Pulmonary artery endothelial cell (primary cell): ENCODE data around the gene NADK. TPM values are rescaled to one million over a fixed set of nuclear protein-coding genes. Genes with fewer than 3 reads are reported as not detected.
"Not testable (repeated sequence)": the region's sequence is repeated elsewhere in the genome, so short reads cannot be mapped to it uniquely, and the experiment has no call there.

ENCODE experiments used
- DNase-seq: peaks from one replicate; pipeline ENCODE4 v3.0.0-alpha.2; 2011; ENCODE audit warnings: low read depth, low spot score
- total RNA-seq: library from RNA; depleted of rRNA; stranded (reverse); fragments of >200 nt; gene quantifications from 2 replicates; pipeline ENCODE4 v1.2.3, GENCODE V29; 2014

NADK gene
- total RNA-seq, 1 donor from 2014 or later: 47.3 TPM

DNA sequence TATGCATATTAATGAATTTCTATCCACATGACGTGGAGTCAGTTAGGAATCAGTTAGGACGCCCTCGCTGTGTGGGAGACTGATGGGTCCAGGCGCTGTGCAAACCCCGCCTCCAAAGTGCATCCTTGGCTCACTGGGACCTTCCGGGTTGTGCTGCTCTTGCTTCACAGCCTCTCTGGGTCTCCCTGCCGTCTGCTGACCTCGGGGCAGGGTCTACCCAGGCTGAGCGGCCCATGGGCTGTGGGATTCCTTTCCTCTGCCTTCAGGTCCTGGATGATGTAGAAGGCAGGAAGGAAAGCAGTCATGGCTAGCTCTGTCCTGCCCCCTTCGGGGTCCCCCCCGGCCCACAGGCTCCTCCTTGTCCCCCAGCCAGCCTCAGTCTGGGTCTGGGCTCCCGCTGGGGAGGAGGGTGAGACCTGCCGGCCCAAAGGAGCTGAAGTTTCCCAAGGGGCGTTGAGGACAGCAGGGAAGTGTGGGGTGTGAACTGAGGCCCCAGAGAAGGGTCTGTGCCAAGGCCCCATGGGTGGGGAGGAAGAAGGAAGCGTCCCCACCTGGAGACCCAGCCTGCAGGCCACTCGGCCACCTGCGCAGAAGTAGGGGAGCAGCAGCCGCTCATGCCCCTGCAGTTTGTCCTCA, 29.5 kb downstream of the NADK start:
- DNase-seq: no peak

DNA sequence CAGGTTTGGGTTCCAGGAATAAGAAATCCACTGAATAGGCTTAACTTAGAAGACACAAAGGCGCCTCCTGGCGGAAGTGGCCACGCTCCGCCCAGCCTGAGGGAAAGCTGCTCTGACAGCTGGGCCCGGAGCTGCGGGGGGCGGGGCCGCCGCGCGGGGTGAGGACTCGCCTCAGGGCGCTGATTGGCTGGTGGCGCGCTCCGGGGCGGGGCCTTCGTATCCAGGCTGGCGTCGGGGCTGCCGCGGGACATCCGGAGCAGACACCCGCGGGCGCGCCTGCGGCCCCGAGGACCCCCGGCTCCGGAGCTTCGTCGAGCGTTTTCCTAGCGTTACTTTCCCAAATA, 31.7 kb downstream of the NADK start:
- not testable (repeated sequence) for DNase-seq

DNA sequence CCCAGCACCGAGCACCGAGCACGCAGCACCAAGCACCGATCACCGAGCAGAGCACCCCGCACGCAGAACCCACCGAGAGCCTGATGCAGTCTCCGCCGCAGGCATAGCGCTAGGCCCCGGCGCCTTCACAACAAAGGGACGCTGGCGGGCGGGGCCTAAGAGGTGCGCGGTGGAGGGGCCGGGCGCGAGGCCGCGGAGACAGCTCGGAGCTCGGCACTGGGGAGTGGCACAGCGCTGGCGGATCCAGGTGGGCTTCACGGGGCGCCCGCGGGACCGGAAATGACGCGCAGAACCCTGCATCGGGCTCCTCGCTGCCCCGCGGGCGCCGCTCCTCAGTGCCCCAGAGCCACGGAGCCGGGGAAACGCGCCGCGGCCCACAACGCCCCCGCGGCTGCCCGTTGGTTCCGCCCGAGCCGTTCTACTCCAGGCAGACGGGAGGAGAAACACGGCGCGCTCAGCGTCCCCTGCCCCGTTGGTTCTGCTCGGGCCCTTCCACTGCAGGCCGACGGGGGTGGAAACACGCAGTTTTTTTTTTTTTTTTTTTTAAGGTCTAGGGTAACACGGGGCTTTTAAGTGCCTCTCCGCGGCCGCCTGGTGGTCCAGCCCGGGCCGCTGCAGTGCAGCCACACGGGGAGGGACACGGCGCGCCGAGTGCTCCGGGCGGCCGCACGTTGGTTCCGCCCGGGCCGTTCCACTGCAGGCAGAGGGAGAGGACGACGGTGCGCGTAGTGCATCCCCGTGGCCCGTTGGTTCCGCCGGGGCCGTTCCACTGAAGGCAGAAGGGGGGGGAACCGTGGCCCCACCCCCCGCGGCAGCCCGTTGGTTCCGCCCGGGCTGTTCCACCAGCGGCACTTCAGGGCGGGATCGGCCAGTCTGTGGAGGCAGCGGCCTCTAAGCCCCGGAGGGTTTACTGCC, 32.4 kb downstream of the NADK start:
- DNase-seq: peak; percentile 27

DNA sequence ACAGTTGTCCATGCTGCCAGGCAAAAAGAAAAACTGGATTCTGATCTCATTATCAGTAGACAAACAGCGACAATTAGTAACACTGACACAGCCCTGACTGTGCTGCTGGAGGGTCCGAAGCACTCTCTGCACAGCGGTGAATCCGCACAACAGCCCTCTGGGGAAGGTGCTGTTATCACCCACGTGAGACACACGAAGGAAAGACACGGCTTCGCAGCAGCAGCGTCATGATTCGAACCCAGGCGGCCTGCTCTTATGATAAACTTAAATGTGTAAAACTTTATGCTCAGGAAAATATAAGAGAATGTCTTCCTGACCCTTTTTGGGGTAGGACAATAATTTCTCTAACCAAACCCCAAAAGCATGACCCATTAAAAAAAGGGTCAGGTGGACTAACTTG, 35.7 kb downstream of the NADK start:
- not testable (repeated sequence) for DNase-seq

DNA sequence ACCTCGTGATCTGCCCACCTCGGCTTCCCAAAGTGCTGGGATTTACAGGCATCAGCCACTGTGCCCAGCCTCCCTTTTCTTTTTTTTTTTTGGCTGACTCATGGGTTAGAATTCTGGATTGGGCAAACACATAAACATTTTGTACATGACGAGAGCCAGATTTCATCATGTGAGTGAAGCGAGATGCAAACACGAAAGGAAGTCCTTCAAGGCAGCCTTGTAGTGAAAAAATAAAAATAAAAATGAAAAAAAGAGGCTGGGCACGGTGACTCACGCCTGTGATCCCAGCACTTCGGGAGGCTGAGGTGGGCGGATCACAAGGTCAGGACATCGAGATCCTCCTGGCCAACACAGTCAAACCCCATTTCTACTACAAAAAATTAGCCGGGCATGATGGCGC, 37.3 kb downstream of the NADK start:
- DNase-seq: peak; percentile 35

DNA sequence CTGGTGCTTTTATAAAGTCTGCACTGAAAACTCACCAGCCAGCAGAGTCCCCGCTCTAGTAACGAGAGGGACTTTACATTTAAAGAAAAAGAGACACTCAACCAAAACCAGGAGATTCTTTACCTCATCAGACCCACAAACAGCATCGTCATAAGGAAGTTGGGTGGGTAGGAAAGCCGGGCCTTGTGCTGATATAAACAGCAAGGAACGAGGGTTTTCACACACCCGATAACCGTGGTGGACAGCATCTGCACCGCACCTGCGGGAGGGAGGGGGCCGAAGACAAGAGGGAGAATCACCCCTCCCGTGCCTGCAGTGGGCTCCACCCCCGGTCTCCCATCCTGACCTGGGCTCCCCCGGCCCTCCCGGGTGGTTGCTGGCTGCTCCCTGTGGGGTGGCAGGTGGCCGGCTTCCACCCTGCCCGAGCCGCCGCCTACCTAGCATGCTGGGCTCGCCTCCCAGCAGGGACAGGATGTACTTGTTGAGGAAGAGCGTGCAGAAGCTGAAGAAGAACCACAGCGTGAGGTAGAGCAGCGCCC, 39.4 kb downstream of the NADK start:
- DNase-seq: not testable (repeated sequence)

DNA sequence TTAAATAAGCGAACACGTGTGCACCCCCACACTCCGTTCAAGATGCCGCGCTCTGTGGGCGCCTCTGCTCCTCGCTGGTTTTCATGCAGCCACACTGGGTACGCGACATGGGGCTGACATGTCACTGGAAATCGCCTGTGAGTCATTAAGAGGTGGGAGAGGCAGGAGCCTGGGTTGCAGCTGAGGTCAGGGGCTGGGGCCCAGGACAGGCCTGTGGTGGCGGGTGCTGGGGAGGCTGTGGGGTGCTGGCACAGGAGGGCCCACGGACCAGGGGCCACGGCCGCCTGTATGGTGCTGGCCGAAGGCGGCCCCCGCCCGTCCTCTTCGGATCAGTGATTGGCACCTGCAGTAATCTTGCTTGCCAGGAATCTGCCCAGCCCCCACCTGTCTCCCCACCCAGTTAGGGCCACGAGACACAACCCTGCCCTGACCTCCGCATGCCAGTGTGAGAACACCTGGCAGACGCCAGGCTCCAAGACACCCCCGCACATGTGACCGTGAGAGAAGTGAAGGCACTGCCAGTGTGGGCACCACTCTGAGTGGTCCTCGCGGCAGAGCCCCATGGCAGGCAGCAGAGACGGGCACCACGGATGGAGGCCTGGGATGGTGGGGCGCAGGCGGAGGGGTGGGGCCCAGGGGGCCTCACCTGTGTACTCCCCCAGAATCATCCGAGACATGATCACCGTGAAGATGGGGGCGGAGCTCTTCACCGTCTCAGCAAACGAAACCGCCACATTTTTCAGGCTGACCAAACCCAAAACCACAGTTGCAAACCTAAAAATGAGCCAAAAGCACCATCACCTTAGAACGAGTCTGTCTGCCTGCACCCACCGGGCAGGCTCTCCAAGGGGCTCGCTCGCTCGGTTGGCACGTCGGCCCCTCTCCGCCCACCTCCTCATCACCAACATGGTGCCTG, 40.3 kb downstream of the NADK start:
- not testable (repeated sequence) for DNase-seq

DNA sequence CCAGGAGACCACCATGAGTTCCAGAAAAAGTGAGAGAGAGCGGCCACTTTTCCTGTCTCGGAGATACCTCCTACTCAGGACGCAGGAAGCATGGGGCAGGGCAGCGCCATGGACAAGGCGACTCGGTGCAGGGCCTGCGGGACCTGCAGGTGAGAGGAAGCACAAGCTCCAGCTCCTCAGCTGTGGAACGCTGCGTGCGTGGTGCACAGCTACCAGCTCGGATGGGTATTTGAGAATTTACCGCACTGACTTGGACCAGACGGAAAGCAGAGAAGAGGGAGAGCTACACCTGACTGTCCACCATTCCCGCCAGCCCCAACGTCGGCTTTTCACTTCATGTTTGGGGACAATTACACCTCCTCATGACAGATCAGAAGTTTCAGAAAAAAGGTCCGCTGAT, 45.9 kb downstream of the NADK start:
- no peak for DNase-seq

DNA sequence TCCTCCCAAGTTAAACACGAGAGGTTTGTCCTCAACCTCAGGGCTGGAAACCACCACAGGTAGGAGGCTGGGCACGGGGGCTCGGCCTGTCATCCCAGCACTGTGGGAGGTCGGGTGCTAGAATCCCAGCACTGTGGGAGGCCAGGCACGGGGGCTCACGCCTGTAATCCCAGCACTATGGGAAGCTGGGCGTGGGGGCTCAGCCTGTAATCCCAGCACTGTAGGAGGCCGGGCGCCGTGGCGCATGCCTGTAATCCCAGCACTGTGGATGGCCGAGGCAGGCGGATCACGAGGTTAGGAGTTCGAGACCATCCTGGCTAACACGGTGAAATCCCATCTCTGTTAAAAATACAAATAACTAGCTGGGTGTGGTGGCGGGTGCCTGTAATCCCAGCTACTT, 47.4 kb downstream of the NADK start:
- DNase-seq: no peak

DNA sequence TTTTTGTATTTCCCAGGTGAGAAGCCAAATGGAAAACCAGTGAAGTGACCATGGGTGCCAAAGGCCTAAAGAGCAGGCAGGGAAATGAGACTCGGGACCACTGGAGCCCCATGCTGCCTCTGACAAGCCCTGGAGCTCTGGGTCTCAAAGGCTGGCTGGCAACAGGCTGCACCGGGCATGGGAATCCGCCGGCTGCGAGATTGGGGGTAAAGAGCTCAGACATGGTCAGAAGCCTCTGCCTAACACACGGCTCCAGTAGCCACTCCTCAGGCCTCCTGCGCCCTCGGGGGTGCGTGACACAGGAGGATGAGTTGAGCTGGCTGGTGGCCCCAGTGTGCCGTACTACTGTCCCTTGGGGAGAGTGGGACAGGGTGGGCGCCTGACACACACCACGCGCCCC, 48.0 kb downstream of the NADK start:
- not testable (repeated sequence) for DNase-seq

DNA sequence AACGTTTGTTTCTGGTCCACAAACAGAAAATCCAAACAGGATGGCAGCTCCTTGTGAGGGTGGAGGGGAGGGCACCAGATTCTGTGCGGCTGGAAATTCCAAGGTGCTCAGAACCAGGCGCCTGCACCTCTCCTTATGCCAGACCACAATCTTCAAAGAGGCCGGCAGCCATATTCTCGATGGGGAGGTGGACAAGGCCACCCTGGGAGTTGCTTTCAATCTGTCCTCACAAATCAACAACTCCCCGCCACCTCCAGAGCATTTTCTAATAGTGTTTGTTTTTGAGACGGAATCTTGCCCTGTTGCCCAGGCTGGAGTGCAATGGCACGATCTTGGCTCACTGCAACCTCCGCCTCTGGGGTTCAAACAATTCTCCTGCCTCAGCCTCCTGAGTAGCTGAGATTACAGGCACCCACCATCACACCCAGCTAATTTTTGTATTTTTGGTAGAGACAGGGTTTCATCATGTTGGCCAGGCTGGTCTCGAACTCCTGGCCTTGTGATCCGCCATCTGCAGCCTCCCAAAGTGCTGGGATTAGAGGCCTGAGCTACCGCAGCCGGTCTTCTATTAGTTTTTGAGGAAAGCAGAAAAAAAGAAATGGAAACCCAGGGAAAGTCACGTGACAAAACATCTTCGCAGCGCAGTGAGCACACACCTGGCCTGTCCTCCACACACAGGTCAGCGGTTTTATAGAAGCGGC, 49.0 kb downstream of the NADK start:
- not testable (repeated sequence) for DNase-seq

DNA sequence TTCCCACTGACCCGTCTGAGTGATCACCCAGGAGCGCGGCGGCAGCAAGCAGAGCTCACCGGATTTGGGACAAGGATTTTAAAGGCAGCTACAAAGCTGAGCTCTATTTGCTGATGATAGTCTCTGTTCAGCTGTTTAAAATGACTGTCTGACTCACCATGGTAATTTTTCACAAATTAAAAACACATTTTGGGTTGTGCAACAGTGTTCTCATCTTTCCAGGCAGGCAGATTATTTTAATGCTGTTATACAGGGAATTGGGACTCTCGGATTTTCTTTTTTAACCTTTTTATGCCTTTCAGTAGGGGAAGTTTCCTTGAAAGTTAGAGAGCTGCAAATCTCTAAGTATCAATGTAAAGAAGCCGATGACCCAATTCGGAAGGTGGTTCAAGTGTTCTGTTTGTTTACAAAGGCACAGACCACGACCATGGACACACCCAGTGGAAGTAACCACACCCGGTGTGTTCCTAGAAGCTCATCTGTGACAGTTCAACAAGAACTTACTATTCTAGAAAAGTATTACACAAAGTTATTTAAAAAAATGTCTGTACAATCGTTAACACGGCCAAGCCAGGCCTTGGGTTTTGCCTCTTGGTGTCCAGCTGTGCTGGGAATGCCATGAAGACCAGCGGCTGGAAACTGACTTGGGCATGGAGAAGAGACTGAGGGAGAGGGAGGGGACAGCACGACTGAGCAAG, 49.8 kb downstream of the NADK start:
- DNase-seq: not testable (repeated sequence)

DNA sequence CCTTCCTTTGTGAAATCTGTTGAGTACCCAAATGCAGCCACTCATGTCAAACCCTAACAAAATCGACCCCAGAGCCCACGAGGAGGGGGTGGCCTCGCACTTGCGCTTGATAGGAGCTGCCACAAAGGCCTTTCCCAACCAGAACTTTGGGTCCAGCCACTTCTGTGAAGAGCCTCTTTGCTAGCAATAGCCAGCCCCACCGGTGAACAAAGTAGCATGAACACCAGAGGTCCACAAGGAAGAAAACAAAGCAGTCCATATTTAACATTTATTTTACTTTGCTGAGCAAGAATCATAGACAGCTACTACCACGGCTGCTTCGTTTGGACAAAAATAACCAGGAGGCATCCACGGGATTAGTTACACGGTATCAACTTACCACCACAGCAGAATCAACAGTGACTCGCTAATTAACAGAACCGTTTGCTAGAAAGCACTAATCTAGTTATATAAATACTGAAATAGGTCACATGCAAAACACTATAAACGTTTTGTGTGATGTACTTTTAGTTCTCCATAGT, 51.1 kb downstream of the NADK start:
- not testable (repeated sequence) for DNase-seq

DNA sequence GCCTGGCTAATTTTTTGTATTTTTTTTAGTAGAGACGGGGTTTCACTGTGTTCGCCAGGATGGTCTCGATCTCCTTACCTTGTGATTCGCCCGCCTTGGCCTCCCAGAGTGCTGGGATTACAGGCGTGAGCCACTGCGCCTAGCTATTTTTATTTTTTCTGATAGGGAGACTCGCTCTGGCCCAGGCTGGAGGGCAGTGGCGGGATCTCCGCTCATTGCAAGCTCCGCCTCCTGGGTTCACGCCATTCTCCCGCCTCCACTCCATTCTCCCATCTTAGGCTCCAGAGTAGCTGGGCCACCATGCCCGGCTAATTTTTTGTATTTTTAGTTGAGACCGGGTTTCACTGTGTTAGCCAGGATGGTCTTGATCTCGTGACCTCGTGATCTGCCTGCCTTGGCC, 52.2 kb downstream of the NADK start:
- DNase-seq: not testable (repeated sequence)

DNA sequence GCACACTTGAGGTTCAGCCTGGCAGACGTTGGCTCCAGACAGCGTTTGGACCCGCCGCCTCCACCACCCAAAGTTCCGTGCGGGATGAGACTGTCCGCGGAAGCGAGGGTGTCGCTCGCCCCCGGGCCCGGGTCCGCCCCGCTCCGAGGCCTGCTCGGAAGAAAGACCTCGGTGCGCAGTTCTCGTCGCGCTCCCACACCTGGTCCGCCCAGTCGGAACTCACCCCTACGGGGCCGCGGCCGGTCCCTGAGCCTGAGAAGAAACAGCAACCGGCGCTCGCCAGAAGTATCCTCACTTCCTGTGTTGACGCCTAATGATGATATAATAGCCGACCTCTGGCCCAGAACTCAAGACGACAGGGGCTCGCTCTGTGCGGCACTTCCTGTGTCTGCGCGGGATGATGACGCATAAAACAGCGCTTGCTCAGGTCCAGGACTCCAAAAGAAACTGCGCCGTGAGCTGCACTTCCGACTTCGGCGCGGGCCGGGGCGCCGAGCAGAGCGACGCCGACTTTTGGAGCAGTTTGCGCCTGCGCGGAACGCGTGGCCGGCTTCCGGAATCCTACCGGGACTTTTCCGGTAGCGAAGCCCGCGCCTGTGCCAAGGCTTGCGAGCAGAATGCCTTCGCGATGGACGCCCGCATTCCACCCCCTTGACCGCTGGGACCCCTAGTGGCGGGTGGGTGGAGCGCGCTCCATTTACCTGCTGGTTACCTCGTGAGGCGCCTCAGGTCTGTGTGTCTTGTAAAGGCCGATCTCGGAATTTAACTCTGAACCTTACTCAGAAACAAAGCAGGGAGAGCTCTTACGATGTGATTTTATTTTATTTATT, 54.0 kb downstream of the NADK start, which contains the start of gene CDK11A:
CDK11A (minus strand) TSS at position 323 of the 830 bp plus-strand sequence. CDS start 1,539 bp downstream, outside the sequence.
- DNase-seq: peak; percentile 99

DNA sequence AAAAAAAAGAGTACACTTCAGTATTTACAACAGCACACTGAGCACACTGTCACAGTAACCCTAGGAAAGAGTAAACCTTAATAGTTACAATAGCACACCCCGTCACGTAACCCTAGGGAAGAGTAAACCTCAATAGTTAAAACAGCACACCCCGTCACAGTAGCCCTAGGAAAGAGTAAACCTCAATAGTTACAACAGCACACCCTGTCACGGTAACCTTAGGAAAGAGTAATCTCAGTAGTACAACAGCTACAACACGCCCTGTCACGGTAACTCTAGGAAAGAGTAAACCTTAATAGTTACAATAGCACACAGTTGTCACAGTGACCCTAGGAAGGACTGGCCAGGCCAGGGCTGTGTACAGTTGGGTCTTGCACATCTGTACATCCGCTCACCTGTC, 57.1 kb downstream of the NADK start:
- no peak for DNase-seq

DNA sequence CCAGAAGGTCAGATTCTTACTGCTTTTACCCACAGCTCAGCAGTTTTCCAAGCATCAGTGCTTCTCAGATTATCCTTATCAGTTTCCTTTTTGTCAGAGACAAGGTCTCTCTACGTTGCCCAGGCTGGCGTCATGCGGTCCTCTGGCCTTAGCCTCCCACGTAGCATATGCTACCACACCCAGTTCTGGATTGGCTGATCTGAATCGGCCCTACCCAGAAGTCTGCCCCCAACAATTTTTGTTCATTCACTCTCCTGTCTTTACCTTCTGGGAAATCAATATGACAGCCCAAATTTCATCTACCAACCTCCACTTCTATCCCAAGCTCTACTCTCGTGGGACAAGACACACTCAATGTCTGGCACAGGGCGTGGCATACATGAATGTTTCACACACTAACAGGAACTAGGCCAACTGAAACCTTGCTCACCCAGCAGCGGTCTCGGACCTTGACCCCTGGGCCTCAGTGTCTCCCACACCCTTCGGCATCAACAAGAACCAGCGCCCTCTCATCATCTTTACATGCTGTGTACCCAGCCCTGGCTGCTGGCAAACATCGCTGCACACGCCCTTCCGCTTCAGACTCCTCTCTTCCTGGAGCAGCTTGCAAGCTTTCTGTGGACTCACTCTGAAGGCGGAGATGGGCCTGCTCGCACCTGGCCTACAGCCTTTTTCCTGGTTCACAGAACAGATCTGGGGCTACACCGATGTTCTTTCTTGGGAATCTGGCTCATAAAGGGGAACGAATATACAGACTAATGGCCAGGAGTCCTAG, 63.0 kb downstream of the NADK start:
- DNase-seq: not testable (repeated sequence)

DNA sequence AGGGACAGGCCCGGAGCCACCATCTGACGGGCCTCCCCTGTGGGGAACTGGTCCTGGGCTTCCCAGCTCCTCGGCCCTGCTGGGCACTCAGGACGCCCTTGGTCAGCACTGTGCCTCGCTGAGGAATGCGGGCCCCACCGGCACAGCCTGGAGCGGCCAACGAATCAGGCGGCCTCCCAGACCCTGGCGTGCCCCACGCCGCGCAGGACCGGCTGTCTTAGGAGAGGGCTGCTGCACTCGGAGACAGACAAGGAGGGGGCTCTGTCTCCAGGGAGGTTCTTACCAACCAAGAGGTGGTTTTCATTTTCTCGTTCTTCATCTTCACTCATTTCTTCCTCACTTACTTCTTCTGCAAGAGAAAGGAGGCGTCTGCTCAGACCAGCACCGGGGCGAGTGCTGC, 70.4 kb downstream of the NADK start:
- not testable (repeated sequence) for DNase-seq
